GM12864 (cell line): ENCODE measurements around the gene PRKG1.

Source experiments
- DNase-seq: peaks from one replicate; pipeline ENCODE4 v3.0.0-alpha.2; 2011; ENCODE audit warnings: low read depth
- H3K4me3 ChIP-seq: 2 replicates; pipeline ENCODE4 v1.5.1; 2011; ENCODE audit warnings: mild to moderate bottlenecking, low read depth, low read length, control low read depth
- TF ChIP-seq, protein P1 (sequence below): IDR thresholded peaks from 2 replicates; pipeline ENCODE4 v1.5.1; 2011; ENCODE audit warnings: low read depth, mild to moderate bottlenecking, moderate library complexity, low read length, control low read depth, inconsistent platforms; ENCODE audit errors: missing control alignments

Gene PRKG1

DNA sequence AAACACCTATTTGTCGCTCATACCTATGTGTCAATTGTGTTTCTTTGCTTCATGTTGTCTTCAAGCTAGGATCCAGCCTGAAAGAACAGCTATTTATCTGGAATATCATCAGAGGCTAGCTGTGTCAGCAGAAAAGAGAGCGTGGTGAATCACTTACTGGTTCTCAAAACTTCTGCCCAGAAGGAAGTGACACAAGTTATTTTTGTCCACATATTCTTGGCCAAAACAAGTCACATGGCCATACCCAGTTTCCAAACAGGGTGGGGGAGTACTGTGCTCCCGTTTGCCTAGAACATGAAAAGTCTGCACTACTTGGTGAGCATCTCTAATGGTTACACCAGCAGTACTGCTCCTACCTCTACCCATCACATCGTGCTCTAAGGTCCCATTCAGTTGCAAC lies 786.0 kb downstream of the PRKG1 start:
- TF ChIP-seq, protein P1, sequence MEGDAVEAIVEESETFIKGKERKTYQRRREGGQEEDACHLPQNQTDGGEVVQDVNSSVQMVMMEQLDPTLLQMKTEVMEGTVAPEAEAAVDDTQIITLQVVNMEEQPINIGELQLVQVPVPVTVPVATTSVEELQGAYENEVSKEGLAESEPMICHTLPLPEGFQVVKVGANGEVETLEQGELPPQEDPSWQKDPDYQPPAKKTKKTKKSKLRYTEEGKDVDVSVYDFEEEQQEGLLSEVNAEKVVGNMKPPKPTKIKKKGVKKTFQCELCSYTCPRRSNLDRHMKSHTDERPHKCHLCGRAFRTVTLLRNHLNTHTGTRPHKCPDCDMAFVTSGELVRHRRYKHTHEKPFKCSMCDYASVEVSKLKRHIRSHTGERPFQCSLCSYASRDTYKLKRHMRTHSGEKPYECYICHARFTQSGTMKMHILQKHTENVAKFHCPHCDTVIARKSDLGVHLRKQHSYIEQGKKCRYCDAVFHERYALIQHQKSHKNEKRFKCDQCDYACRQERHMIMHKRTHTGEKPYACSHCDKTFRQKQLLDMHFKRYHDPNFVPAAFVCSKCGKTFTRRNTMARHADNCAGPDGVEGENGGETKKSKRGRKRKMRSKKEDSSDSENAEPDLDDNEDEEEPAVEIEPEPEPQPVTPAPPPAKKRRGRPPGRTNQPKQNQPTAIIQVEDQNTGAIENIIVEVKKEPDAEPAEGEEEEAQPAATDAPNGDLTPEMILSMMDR = no peak
- DNase-seq = no peak
- no peak overlapping the region for H3K4me3 ChIP-seq

DNA sequence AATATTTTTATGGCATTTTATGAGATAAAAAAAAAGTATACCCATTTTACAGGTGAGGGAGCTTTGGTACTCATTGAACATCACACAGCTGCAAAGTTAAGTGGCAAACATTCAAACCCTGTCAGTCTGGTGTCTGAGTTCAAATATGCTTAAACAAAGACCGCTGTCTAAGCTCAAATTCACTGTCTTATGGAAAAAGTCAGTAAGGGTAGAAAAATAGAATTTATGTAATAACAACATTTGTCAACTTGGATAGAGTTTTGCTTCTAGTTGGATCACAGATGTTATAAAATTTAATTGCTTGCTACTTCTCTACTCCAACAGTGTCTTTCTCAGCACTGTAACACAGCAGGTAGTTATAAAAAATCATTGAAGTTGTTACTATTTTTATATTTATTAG lies 786.8 kb downstream of the PRKG1 start:
- H3K4me3 ChIP-seq = no peak overlapping the region
- no peak for DNase-seq
- TF ChIP-seq, protein P1 = no peak

DNA sequence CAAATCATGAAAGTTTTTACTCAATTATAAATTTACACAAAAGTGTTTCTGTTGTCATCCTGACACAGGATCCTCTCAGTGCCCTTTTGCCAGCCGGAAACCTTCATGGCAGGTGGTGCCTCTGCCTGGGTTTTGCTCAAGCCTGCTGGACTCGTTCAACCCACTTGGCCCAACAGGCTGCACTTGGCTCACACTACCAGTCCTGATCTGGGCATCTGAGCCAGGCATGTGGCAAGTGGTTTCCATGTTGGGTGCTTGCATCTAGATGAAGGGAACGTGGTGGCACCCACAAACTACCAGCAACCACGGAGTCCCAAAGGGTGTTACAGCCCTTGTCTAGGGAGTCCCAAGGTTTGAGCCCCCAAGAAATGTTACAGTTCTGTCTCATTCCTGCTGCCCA lies 787.4 kb downstream of the PRKG1 start:
- TF ChIP-seq, protein P1 = no peak
- no peak for DNase-seq
- no peak overlapping the region for H3K4me3 ChIP-seq

DNA sequence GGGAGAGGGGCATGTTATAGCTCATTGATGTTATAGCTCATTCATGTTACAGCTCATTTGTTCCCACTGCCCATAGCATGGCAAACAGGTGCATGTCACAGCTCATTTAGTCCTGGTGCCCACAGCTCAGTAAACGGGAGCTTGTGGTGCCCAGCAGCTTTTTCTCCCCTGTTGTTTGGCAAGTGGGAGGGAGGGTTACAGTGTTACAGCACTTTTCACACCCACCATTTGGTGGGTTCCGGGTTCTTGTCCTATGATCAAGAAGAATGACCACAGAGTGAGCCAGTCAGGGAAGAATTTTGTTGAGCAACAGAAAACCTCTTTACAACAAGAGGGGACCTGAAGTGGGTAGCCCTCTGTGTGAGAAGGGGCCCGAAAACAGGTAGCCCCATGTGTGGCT lies 787.9 kb downstream of the PRKG1 start:
- no peak overlapping the region for H3K4me3 ChIP-seq
- TF ChIP-seq, protein P1 = no peak
- no peak for DNase-seq

DNA sequence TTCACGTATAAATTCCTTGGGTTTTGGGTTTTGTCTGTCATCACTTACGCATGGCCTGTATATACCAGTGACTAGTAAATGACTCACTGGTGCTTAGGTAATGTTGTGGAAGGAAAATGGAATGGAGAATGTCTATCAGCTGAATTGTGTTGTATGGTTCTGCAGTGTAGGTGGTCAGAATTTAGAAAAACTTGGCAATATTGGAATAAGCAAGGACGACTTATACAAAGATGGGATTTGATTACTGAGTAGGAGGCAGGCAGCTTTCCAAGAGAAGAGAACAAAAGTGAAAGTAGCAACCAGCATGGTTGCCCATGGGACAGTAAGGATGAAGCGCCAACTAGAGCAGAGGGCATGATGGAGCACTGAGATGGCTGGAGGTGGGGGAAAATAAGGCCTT lies 793.7 kb downstream of the PRKG1 start:
- no peak for DNase-seq
- TF ChIP-seq, protein P1 = no peak
- no peak overlapping the region for H3K4me3 ChIP-seq

DNA sequence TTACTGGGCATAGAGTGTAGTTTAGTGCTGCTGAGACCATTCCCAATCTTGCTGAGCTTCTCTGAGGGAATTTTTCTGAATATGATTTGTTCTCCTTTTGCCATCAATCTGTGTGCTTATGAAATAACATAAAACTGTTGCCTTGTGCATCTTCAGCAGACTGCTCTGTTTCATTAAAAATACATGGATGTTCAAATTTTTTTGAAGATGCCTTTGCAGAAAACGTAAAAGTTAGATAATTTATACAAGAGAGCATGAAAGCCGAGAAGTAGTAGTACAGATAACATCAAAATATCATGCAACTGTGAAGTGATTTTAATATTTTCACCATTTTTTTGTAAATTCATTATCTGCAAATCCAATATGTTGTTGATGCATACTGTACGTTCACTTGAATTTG lies 799.8 kb downstream of the PRKG1 start:
- no peak for DNase-seq
- TF ChIP-seq, protein P1 = no peak
- H3K4me3 ChIP-seq = no peak overlapping the region

DNA sequence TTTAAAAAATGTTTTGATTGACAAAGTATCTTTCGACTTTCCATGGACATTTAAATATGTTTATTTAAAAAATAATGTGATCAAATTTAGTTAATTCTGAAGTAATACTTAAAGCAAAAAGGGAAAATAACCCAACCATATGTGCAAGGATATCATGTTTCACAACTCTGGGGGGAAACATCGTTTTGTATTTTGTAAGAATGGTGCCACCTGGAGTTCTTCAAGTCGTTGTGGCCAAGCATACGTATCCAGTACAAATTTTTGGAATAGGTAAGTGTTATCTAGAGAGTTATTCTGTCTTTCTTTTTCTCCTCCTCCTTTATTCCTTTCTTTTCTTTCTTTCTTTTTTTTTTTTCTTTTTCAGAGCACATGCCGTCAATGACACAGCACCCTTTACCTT lies 801.3 kb downstream of the PRKG1 start:
- TF ChIP-seq, protein P1 = no peak
- no peak for DNase-seq
- H3K4me3 ChIP-seq = no peak overlapping the region
